Measurements from ENCODE around the gene ZPR1. TPM values are rescaled to one million over a fixed set of nuclear protein-coding genes. Genes with fewer than 3 reads are reported as not detected.

ZPR1 gene
- total RNA-seq, 3 donors from 2014 or later = 28.5 to 34.6 (median 33.4) TPM

DNA sequence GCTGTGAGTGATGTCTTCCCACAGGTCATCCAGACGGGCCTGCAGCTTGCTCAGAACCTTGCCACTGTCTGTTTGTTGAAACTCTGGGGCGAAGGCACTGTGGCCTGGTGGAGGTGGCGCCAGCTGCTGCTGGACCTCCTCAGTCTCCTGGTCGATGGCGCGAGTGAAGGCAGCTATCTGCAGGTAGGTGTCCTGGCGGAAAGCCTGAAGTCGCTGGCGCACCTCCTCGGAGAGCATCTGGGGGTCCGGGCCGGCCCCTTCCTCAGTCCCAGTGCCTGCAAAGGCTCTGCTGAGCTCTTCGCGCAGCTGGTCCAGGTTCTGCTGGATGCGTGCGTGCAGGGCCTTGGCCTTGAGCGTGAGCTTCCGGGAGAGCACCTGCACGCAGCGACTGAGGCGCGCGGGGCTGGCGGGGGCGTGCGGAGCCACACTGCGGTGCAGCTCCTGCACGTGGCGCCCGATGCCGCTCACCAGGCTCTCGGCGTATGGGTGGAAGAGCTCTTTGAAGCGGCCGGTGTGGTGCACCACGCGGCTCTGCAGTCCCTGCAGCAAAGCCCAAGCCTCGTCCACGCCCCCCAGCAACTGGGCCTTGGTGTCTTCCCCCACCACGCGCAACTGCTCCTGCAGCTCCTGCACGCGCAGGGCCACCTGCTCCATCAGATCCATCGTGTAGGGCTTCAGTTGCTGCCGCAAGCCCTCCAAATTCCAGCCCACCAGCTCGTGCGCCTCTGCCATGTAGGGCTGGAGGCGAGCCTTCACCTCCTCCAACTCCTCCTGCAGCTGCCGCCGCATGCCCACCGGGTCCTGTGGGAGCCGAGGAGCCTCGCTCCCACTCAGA, 2.6 kb upstream of the ZPR1 start:
- Histone ChIP-seq H3K4me1 (ENCODE audit: low read depth) (peaks cover 11% of the 10 kb centered on the region), H3K4me3 (no peak overlapping the region), H3K9me3 (no peaks in the 10 kb centered on the region), H3K36me3 (ENCODE audit: low read depth) (no peaks in the 10 kb centered on the region)
- ATAC-seq (no peak), DNase-seq (peak in 1 of 3 donors; percentile 54)
- TF ChIP-seq, protein P1, sequence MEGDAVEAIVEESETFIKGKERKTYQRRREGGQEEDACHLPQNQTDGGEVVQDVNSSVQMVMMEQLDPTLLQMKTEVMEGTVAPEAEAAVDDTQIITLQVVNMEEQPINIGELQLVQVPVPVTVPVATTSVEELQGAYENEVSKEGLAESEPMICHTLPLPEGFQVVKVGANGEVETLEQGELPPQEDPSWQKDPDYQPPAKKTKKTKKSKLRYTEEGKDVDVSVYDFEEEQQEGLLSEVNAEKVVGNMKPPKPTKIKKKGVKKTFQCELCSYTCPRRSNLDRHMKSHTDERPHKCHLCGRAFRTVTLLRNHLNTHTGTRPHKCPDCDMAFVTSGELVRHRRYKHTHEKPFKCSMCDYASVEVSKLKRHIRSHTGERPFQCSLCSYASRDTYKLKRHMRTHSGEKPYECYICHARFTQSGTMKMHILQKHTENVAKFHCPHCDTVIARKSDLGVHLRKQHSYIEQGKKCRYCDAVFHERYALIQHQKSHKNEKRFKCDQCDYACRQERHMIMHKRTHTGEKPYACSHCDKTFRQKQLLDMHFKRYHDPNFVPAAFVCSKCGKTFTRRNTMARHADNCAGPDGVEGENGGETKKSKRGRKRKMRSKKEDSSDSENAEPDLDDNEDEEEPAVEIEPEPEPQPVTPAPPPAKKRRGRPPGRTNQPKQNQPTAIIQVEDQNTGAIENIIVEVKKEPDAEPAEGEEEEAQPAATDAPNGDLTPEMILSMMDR (IDR thresholded peaks at IDR 0.05) = no peak
- intact Hi-C loops (cut with DNase I, micrococcal nuclease) = loop anchor here in 1 of 2 donors (10.0 kb wide), 1 partner anchor 314 kb away; no protein-coding TSS in a partner anchor

DNA sequence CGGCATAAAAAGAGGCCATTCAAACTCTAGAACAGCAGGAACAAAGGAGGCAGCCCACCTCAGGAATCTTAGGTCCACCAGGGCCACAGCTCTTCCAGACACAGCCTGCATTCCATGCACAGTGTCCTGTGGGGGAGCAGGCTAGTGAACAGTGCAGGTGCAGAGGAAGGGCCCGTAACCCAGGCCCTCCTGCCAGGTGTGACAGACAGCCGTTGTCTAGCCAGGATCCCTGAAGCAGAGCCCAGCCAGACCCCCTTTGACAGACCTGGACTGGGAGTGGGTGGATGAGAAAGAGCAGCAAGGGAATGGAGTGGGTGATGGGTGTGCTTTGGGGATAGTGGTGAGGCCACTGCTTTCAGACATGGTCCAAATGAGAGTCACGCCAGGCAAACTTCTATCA, 1.2 kb upstream of the ZPR1 start:
- no peak overlapping the region for H3K4me3 ChIP-seq
- ATAC-seq (no peak), DNase-seq (no peak)
- H3K4me1 ChIP-seq (ENCODE audit: low read depth) = peaks cover 11% of the 10 kb centered on the region
- TF ChIP-seq, protein P1 (IDR thresholded peaks at IDR 0.05) = no peak
- no peaks in the 10 kb centered on the region for H3K36me3 ChIP-seq (ENCODE audit: low read depth)
- H3K9me3 ChIP-seq = no peaks in the 10 kb centered on the region
- intact Hi-C loops (cut with DNase I, micrococcal nuclease) = no loop called here

DNA sequence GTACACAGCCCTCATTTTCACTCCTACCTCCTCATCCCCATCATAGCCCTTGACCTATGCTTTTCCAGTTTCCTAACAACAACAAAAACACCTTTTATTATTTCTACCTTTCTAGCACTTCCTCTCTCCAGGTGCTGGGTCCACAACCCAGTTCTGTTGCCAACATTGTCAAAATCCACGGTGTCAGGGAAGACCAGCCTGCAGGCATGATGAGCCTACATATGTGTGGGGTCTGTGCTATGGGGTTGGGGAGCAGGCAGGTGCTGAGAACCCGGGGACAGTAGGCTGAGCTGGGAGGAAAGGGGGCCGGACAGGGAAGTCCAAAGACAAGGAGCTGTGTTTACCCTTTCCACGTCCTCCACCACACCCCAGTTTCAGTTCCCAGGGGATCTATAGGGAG, 711 bp upstream of the ZPR1 start:
- TF ChIP-seq, protein P1 (IDR thresholded peaks at IDR 0.05) = no peak
- peaks cover 11% of the 10 kb centered on the region for H3K4me1 ChIP-seq (ENCODE audit: low read depth)
- ATAC-seq = no peak
- intact Hi-C loops (cut with DNase I, micrococcal nuclease) = no loop called here
- H3K9me3 ChIP-seq = no peaks in the 10 kb centered on the region
- H3K36me3 ChIP-seq (ENCODE audit: low read depth) = no peaks in the 10 kb centered on the region
- no peak for DNase-seq
- peak overlapping the region; percentile 94 for H3K4me3 ChIP-seq

DNA sequence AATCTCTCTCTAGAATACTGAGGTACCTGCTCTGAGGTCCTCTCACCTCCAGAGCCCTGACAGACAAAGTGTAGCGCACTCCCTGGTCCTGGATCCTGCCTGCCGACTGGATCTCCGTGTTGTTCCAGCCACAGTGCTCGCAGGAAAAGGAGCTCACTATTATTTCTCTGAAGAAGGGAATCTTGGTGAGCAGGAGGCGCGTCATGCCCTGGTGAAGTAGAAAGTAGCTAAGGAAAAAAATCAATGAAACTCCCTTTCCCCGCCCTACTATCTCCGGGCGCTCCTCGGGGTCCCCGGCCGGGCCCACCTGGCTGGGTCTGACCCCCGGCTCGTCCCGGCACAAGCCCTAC, 412 bp downstream of the ZPR1 start:
- intact Hi-C loops (cut with DNase I, micrococcal nuclease) = no loop called here
- peaks cover 11% of the 10 kb centered on the region for H3K4me1 ChIP-seq (ENCODE audit: low read depth)
- H3K36me3 ChIP-seq (ENCODE audit: low read depth) = no peaks in the 10 kb centered on the region
- H3K4me3 ChIP-seq = peak overlapping the region; percentile 94
- no peaks in the 10 kb centered on the region for H3K9me3 ChIP-seq
- TF ChIP-seq, protein P1 (IDR thresholded peaks at IDR 0.05) = no peak
- ATAC-seq (peak; percentile 18), DNase-seq (no peak)

DNA sequence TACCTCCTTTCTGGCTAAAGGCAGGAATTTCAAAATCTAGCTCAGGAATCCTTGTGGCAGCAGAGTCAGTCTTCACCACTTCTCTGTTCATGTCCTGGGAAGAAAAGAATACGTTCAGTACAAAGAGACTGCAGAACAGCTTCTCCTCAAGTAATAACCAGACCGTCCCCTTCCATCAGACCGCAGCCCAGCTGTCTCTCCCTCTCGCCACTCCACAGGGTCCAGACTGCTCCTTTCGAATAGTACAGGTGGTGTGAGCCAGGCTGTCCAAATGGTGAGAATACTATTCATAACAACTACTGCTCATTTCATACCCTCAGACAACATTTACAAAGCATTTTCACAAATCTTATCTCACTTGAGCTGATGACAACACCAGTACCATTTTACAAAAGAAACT, 857 bp downstream of the ZPR1 start:
- no peak for DNase-seq
- ATAC-seq = no peak
- intact Hi-C loops (cut with DNase I, micrococcal nuclease) = no loop called here
- H3K36me3 ChIP-seq (ENCODE audit: low read depth) = no peaks in the 10 kb centered on the region
- H3K4me3 ChIP-seq = no peak overlapping the region
- no peaks in the 10 kb centered on the region for H3K9me3 ChIP-seq
- H3K4me1 ChIP-seq (ENCODE audit: low read depth) = peaks cover 11% of the 10 kb centered on the region
- TF ChIP-seq, protein P1 (IDR thresholded peaks at IDR 0.05) = no peak

Measured in mucosa of descending colon (tissue), 3 donors.